Stimulated activated CD4-positive, alpha-beta T cell treated with anti-CD3 and anti-CD28 coated beads, TNF-alpha, amount 100 ng/mL, for 48 hours (primary cell): ENCODE results near the gene ALDOC.

Experiments
- DNase-seq, 3 donors: peaks; one replicate each; pipeline ENCODE4 v3.0.0-alpha.2; 2020; ENCODE audit warnings: low read depth in 3 of 3

ALDOC gene

DNA sequence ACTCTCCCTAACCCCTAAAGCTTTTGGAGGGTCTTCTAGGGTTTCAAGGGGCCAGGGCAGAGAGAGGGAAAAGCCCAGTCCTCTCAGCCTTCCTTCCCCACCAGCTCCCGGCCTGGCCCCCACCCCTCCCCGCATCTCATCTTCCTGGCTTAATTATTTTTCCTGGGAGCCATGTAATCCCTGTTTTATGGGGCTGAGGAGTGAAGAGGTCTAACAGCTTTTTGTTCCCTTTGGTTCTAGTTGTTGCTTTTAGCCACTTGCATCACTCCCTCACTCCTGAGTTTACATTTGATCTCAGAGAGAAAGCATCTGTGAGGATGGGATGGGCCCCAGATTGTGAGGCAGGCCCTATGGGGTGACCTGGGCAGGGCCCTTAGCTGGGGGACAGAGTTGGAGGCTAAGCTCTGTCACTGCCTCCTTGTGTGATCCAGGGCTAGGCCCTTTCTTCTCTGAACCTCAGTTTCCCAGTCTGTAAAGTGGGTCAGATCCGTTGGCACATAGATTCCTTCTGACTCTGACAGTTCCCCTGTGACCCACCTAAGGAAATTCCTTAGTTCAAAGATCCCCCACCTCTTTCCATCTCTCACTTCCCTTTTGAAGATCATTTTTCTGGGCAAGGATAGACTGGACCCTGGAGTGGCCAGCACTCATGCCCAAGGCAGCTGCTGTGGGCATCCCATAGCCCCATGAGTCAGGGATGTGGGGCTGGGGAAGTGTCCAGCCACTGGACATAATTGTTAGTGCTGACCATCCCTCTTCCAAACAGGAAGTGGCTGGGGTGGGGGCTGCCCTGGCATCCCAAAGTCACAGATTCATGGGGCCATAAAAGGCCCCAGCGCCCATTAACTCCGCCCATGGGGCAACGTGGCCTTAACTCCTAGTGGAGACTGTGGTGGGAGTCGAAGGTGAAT, 44.4 kb downstream of the ALDOC start:
- no peak for DNase-seq

DNA sequence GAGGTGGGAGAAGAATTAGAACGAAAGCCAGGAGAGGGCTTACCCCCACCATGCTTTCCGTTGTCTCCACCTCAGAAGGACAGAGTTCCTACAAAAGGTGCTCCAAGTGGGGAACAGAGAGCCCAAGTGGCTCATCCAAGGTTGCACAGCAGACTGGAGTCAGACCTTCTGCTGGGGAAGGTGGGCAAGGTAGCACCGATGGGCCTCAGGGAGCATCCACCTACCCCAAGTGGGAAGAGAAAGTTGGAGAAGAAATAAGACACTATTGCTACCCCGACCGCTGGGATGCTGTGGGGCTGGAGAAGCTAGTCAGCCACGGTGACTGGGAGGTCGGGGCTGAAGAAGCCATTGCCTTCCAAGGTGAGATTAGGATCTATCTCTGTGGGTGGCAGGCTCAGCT, 45.8 kb downstream of the ALDOC start:
- no peak for DNase-seq

DNA sequence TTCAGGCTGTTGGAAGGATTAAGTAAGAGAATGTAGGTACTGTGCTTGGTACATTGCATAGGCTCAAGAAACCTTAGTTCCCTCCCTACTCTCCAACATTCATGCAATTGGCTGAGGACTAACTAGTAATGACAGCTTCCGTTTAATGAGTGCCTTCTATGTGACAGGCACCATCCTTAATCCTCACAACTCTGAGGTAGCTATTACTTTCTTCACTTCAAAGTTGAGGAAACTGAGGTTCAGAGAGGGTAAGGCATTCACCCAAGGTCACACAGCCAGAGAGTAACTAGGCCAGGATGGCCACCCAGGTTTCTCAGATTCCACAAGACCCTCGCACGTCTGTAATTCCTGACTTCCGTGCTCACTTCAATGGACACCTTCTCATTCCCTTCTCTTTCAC, 46.4 kb downstream of the ALDOC start:
- no peak for DNase-seq

DNA sequence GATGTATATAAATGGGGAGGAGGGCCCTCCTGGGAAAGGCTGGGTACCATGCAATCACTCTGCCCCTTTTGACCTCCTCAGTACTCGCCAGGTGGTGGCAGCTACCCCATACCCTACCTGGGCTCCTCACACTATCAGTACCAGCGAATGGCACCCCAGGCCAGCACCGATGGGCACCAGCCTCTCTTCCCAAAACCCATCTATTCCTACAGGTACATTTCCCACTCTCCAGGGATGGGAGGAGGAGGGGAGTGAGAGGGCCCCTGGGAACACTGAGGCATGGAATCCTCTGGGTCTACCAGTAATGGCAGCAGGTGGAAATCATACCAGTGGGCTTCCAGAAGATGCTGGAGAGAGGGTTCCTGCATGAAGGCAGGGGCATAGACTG, 47.7 kb downstream of the ALDOC start:
- no peak for DNase-seq

DNA sequence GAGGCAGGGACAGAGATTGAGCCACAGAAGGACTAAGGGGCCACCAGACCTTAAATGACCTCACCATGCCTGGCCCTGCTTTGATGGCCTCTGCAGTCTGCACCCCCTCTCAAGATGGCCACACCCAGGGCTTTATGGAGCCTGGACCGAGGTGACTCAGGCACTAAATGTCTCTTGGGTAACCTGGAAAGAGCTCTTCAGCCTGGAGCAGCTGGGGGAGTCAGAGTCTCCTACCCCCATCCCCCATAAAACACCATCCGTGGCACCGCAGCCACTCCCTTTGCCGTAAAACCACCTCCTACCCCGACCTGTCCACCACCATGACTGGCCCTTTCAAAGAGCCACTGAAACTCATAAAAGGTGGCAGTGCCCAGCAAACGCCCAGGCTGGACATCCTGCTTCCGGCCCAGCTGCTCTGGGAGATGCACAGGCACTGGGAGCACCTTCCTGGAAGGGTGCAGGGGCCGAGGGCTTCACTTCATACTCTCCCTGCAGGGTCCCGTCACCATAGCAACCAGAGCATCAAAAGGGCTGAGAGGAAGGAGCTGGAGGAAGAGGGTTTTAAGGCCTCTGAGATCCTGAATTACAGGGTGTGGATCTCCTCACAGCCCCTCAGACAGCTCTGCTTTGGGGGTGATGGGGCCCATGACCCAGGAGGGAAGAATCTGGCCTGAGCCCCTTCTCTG, 48.2 kb downstream of the ALDOC start:
- DNase-seq, result no peak

DNA sequence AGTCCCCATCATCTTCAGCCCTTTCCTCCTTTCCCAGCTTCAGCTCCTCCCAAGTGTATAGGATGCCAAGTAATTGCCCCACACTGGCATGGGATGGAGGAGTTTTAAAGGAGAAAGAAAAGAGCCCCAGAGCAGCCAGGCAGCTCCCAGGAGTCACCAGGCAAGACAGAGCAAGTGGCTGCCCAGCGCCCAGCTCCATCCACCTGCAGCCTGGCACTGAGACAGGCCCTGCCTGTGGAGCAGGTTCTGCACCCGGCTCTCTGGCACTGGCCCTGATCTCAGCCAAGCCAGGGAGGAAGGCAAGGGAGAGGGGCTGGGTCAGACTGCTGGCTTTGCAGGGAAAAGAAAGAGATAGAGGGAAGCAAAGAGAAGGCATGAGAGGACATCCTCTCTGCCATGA, 48.8 kb downstream of the ALDOC start:
- DNase-seq, result no peak

DNA sequence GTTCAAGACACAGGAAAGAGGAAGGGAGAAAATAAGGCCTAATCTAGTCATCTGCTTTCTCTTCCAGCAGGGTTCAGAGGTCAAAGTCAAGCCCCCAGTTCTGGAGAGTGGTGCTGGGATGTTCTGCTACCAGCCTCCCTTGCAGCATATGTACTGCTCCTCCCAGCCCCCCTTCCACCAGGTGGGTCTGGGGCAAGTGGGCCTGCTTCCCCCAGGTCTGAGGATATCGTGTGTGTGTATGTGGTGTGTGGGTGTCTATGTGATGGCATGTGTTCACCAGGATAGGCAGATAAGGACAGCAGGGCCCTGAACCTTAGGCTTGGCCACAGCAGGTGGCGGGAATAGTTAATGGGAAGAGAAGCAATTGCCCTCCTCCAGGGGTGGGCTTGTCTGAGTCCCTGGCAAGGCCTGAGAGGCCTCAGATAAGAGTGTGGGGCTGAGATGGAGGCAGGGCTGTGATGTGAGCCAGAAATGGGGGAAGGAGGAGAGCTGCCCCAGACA, 49.5 kb downstream of the ALDOC start:
- DNase-seq, result no peak

DNA sequence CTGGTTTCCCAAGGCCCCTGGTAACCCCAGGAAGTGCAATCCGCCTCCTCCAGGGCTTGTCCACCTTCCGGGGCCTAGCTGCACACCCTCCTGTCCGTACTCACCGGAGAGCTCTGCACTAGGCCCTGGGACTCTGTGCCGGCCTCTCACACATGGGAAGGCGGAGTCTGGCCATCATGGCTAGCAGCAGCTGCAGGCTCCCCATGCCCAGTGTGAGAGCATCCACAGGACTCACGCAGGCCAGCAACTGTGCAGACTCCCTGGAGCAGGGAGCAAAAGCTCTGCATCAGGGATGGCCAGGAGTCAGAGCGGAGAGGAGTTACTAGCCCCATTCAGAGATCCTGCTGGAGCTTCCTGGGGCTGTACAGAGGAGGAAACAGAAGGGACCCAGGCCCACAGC, 50.3 kb downstream of the ALDOC start:
- no peak for DNase-seq

DNA sequence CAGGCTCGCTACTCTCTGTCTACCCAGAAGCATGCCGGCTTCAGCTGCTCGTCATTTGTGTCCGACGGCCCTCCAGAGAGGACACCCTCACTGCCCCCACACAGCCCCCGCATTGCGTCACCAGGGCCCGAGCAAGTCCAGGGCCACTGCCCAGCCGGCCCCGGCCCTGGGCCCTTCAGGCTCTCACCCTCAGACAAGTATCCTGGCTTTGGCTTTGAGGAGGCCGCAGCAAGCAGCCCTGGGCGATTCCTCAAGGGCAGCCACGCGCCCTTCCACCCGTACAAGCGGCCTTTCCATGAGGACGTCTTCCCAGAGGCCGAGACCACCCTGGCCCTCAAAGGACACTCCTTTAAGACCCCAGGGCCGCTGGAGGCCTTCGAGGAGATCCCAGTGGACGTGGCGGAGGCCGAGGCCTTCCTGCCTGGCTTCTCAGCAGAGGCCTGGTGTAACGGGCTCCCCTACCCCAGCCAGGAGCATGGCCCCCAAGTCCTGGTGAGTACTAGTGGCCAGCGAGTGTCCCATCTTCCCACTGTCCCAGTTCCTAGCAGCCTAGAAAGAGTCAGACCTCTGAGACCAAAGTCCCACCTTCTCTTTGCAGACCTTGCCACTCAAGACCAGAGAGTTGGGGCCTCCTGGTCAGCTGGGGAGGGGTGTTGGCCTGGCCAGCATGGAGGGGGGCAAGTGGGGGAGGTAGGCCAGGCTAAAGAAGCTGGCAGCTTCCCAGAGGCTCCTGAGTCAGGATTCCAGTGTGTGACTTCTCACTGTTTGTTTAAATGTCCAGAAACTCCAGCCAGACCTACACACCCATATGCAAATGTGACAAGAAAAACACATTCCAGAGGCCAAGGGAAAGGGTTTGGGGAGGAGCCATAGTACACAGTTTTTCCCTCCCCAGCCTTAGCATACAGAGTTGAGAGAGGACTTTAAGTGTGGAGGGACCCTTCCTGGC, 51.9 kb downstream of the ALDOC start:
- no peak for DNase-seq

DNA sequence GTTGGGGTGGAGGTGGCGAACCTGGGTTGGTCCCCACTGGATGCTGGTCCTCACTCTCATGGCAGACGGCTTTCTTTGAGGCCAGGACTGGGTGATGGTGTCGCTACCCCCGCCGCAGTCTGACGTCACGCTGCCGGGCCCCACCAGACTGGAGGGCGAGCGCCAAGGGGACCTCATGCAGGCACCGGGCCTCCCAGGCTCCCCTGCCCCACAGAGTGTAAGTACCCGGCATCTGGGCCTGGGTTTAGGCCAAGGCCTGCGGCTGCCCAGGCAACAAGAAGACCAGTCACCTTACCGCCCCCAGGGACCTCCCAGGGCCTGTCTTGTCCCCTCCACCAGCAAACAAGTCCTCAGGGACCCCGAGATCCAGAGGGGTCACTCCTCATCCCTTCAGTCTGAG, 52.8 kb downstream of the ALDOC start:
- no peak for DNase-seq

DNA sequence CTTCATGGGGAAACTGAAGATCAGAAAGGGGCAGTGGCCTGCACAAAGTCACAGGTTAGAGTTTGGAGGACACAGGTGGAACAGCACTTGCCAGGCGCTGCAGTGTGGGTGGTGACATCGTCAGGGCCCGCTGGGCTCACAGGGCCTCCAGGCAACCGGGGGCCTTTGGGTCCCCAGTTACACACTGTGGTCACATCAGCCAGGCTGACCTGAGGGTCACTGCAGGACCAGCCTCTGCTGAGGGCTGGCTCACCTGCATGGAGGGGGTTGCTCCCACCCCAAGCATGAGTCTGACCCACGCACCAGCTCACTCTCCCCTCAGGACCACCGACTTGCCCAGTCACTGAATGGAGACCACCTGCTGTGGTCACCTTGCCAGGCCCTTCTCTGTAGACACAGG, 53.5 kb downstream of the ALDOC start:
- DNase-seq, result no peak
